ENCODE data around the gene CADPS. TPM values are rescaled to one million over a fixed set of nuclear protein-coding genes. Genes with fewer than 3 reads are reported as not detected.
A peak's percentile ranks its signal among the peaks of the same experiment; 100 is the strongest.

Gene CADPS
- total RNA-seq, 1 experiment from 2014 or later = not detected

GRCh38 chr3:62749130-62749529 is 126.1 kb downstream of the CADPS start:
- Mint-ChIP-seq H3K4me1 (ENCODE audit: low read depth, unreplicated experiment) (no peaks in the 10 kb centered on the region), H3K27me3 (ENCODE audit: unreplicated experiment) (no peaks in the 10 kb centered on the region), H3K27ac (ENCODE audit: unreplicated experiment) (no peak overlapping the region), H3K4me3 (ENCODE audit: low read depth, unreplicated experiment) (no peak overlapping the region), H3K36me3 (ENCODE audit: insufficient read depth, unreplicated experiment) (no peaks in the 10 kb centered on the region), H3K9me3 (ENCODE audit: low read depth, unreplicated experiment) (no peaks in the 10 kb centered on the region)
- intact Hi-C loops (cut with micrococcal nuclease; ENCODE audit: unreplicated experiment) = no loop called here
- no peak for TF ChIP-seq CTCF (IDR thresholded peaks at IDR 0.05; ENCODE audit: unreplicated experiment)
- BruUV-seq (replicated peaks) = no TSS peak
- DNase-seq = no peak
- CTCF ChIA-PET = no interaction called here

- Mint-ChIP-seq H3K27ac (ENCODE audit: unreplicated experiment) (no peak overlapping the region), H3K4me3 (ENCODE audit: low read depth, unreplicated experiment) (no peak overlapping the region), H3K4me1 (ENCODE audit: low read depth, unreplicated experiment) (no peaks in the 10 kb centered on the region), H3K36me3 (ENCODE audit: insufficient read depth, unreplicated experiment) (no peaks in the 10 kb centered on the region), H3K9me3 (ENCODE audit: low read depth, unreplicated experiment) (no peaks in the 10 kb centered on the region), H3K27me3 (ENCODE audit: unreplicated experiment) (no peaks in the 10 kb centered on the region)
- intact Hi-C loops (cut with micrococcal nuclease; ENCODE audit: unreplicated experiment) = no loop called here
- CTCF ChIA-PET = interaction anchor here (0.7 kb wide), 1 partner anchor 882 kb away, joined by 4 read pairs; no protein-coding TSS in a partner anchor
- no TSS peak for BruUV-seq (replicated peaks)
- DNase-seq = no peak
- TF ChIP-seq CTCF (IDR thresholded peaks at IDR 0.05; ENCODE audit: unreplicated experiment) = no peak
Measured at GRCh38 chr3:62737449-62737848, 137.8 kb downstream of the CADPS start.

- no peak overlapping the region for H3K4me3 Mint-ChIP-seq (ENCODE audit: low read depth, unreplicated experiment)
- intact Hi-C loops (cut with micrococcal nuclease; ENCODE audit: unreplicated experiment) = no loop called here
- H3K4me1 Mint-ChIP-seq (ENCODE audit: low read depth, unreplicated experiment) = no peaks in the 10 kb centered on the region
- no TSS peak for BruUV-seq (replicated peaks)
- H3K9me3 Mint-ChIP-seq (ENCODE audit: low read depth, unreplicated experiment) = no peaks in the 10 kb centered on the region
- DNase-seq = no peak
- H3K27me3 Mint-ChIP-seq (ENCODE audit: unreplicated experiment) = no peaks in the 10 kb centered on the region
- H3K27ac Mint-ChIP-seq (ENCODE audit: unreplicated experiment) = no peak overlapping the region
- CTCF ChIA-PET = no interaction called here
- no peak for TF ChIP-seq CTCF (IDR thresholded peaks at IDR 0.05; ENCODE audit: unreplicated experiment)
- H3K36me3 Mint-ChIP-seq (ENCODE audit: insufficient read depth, unreplicated experiment) = no peaks in the 10 kb centered on the region
Measured at GRCh38 chr3:62735510-62735909, 139.7 kb downstream of the CADPS start.

- Mint-ChIP-seq H3K27me3 (ENCODE audit: unreplicated experiment) (no peaks in the 10 kb centered on the region), H3K27ac (ENCODE audit: unreplicated experiment) (peak overlapping the region; percentile 15), H3K9me3 (ENCODE audit: low read depth, unreplicated experiment) (no peaks in the 10 kb centered on the region), H3K4me1 (ENCODE audit: low read depth, unreplicated experiment) (no peaks in the 10 kb centered on the region), H3K4me3 (ENCODE audit: low read depth, unreplicated experiment) (no peak overlapping the region), H3K36me3 (ENCODE audit: insufficient read depth, unreplicated experiment) (no peaks in the 10 kb centered on the region)
- no peak for DNase-seq
- no TSS peak for BruUV-seq (replicated peaks)
- no peak for TF ChIP-seq CTCF (IDR thresholded peaks at IDR 0.05; ENCODE audit: unreplicated experiment)
- CTCF ChIA-PET = interaction anchor here (0.8 kb wide), 1 partner anchor 75 kb away, joined by 5 read pairs; no protein-coding TSS in a partner anchor
- intact Hi-C loops (cut with micrococcal nuclease; ENCODE audit: unreplicated experiment) = no loop called here
Measured at GRCh38 chr3:62732183-62732904, 142.9 kb downstream of the CADPS start.
